Liver (tissue), 3 donors: ENCODE measurements around the gene LYPLAL1.

ENCODE experiments used
- EGR1 ChIP-seq, 2 donors: IDR thresholded peaks; 2 replicates each; pipeline ENCODE4 v1.6.1; 2016 to 2018; ENCODE audit warnings: antibody characterized with exemption in 2 of 2, low read depth in 2 of 2
- FOXA2 ChIP-seq: IDR thresholded peaks from 2 replicates; pipeline ENCODE4 v1.6.1; 2016; ENCODE audit warnings: antibody characterized with exemption
- GABPA ChIP-seq, 2 donors: IDR thresholded peaks in 1 of 2; conservative IDR thresholded peaks in 1 of 2; 2 replicates each; pipeline ENCODE4 v1.6.1; 2016; ENCODE audit warnings: antibody characterized with exemption in 2 of 2, mild to moderate bottlenecking in 1 of 2, moderate library complexity in 1 of 2
- JUND ChIP-seq, 2 donors: IDR thresholded peaks; 2 replicates each; pipeline ENCODE4 v1.6.1; 2016; ENCODE audit warnings: antibody characterized with exemption in 2 of 2
- RXRA ChIP-seq, 2 donors: IDR thresholded peaks; 2 replicates each; pipeline ENCODE4 v1.6.1; 2017 to 2018; ENCODE audit warnings: antibody characterized with exemption in 2 of 2, mild to moderate bottlenecking in 1 of 2
- SP1 ChIP-seq: IDR thresholded peaks from 2 replicates; pipeline ENCODE4 v1.6.1; 2018; ENCODE audit warnings: antibody characterized with exemption, mild to moderate bottlenecking
- TAF1 ChIP-seq: conservative IDR thresholded peaks from 2 replicates; pipeline ENCODE4 v1.6.1; 2016; ENCODE audit warnings: antibody characterized with exemption, mild to moderate bottlenecking
- YY1 ChIP-seq: IDR thresholded peaks from 2 replicates; pipeline ENCODE4 v1.6.1; 2016; ENCODE audit warnings: antibody characterized with exemption, mild to moderate bottlenecking
- TF ChIP-seq, protein P1 (sequence below): fragments of 150-350 bp; IDR thresholded peaks from 2 replicates; pipeline ENCODE4 v1.5.1; 2017; ENCODE audit warnings: improper control_type of control experiment, low read depth, low read length; ENCODE audit not compliant: missing input control
- TF ChIP-seq, protein P2 (sequence below): IDR thresholded peaks from 2 replicates; pipeline ENCODE4 v1.6.1; 2016; ENCODE audit warnings: antibody characterized with exemption
- TF ChIP-seq, protein P3 (sequence below): IDR thresholded peaks from 2 replicates; pipeline ENCODE4 v1.6.1; 2016; ENCODE audit warnings: antibody characterized with exemption, mild to moderate bottlenecking
- TF ChIP-seq, protein P4 (sequence below): IDR thresholded peaks from 2 replicates; pipeline ENCODE4 v1.6.1; 2016; ENCODE audit warnings: antibody characterized with exemption
- donor health status: healthy.
- donor health status: healthy.

DNA sequence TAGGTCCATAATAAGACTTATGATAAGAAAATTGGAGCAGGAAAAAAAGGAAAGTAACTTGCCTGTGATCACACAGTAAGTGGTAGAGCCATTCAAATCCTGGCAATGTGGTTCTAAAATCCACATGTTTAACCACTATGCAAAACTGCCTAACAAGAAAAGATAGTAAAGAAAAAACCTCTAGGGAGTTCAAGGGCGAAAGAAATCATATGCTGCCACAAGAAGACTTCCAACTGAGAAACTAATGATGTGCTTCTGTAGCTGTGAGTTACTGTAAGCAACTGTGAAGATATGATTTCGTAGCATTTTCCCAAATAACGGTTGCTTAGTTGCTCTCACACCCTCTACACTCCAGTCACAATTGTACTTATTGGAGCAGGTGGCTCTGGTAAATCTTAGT is 20.9 kb upstream of the LYPLAL1 start:
- TF ChIP-seq, protein P1, sequence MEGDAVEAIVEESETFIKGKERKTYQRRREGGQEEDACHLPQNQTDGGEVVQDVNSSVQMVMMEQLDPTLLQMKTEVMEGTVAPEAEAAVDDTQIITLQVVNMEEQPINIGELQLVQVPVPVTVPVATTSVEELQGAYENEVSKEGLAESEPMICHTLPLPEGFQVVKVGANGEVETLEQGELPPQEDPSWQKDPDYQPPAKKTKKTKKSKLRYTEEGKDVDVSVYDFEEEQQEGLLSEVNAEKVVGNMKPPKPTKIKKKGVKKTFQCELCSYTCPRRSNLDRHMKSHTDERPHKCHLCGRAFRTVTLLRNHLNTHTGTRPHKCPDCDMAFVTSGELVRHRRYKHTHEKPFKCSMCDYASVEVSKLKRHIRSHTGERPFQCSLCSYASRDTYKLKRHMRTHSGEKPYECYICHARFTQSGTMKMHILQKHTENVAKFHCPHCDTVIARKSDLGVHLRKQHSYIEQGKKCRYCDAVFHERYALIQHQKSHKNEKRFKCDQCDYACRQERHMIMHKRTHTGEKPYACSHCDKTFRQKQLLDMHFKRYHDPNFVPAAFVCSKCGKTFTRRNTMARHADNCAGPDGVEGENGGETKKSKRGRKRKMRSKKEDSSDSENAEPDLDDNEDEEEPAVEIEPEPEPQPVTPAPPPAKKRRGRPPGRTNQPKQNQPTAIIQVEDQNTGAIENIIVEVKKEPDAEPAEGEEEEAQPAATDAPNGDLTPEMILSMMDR, result no peak
- TF ChIP-seq FOXA2 (no peak), SP1 (no peak), GABPA (IDR thresholded peaks at IDR 0.05 in 1 of 2, conservative IDR thresholded peaks at IDR 0.05 in 1 of 2) (no peak), EGR1 (IDR thresholded peaks at IDR 0.05; ENCODE audit: low read depth in 2 of 2) (no peak), JUND (IDR thresholded peaks at IDR 0.05) (no peak), YY1 (no peak), TAF1 (no peak), RXRA (IDR thresholded peaks at IDR 0.05) (no peak)
- TF ChIP-seq, protein P2, sequence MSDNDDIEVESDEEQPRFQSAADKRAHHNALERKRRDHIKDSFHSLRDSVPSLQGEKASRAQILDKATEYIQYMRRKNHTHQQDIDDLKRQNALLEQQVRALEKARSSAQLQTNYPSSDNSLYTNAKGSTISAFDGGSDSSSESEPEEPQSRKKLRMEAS, result no peak
- TF ChIP-seq, protein P3, sequence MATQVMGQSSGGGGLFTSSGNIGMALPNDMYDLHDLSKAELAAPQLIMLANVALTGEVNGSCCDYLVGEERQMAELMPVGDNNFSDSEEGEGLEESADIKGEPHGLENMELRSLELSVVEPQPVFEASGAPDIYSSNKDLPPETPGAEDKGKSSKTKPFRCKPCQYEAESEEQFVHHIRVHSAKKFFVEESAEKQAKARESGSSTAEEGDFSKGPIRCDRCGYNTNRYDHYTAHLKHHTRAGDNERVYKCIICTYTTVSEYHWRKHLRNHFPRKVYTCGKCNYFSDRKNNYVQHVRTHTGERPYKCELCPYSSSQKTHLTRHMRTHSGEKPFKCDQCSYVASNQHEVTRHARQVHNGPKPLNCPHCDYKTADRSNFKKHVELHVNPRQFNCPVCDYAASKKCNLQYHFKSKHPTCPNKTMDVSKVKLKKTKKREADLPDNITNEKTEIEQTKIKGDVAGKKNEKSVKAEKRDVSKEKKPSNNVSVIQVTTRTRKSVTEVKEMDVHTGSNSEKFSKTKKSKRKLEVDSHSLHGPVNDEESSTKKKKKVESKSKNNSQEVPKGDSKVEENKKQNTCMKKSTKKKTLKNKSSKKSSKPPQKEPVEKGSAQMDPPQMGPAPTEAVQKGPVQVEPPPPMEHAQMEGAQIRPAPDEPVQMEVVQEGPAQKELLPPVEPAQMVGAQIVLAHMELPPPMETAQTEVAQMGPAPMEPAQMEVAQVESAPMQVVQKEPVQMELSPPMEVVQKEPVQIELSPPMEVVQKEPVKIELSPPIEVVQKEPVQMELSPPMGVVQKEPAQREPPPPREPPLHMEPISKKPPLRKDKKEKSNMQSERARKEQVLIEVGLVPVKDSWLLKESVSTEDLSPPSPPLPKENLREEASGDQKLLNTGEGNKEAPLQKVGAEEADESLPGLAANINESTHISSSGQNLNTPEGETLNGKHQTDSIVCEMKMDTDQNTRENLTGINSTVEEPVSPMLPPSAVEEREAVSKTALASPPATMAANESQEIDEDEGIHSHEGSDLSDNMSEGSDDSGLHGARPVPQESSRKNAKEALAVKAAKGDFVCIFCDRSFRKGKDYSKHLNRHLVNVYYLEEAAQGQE, result no peak
- TF ChIP-seq, protein P4, sequence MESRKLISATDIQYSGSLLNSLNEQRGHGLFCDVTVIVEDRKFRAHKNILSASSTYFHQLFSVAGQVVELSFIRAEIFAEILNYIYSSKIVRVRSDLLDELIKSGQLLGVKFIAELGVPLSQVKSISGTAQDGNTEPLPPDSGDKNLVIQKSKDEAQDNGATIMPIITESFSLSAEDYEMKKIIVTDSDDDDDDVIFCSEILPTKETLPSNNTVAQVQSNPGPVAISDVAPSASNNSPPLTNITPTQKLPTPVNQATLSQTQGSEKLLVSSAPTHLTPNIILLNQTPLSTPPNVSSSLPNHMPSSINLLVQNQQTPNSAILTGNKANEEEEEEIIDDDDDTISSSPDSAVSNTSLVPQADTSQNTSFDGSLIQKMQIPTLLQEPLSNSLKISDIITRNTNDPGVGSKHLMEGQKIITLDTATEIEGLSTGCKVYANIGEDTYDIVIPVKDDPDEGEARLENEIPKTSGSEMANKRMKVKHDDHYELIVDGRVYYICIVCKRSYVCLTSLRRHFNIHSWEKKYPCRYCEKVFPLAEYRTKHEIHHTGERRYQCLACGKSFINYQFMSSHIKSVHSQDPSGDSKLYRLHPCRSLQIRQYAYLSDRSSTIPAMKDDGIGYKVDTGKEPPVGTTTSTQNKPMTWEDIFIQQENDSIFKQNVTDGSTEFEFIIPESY, result no peak
